ACHN (cell line): ENCODE data around the gene CAMSAP3.
"Not testable (repeated sequence)": the region's sequence is repeated elsewhere in the genome, so short reads cannot be mapped to it uniquely, and the experiment has no call there.

Experiments
- DNase-seq: peaks from one replicate; pipeline ENCODE4 v3.0.0-alpha.2; 2015
- in situ Hi-C: cut with HindIII; loops from 2 replicates; pipeline ENCODE4 v1.10.0; 2017; ENCODE audit warnings: low sequenced_read_pairs, low pct_ligation_motif_present, low pct_unique_long_range_greater_than_20kb

CAMSAP3 gene

GRCh38 chr19:7642295-7643030, 46.8 kb downstream of the CAMSAP3 start:
- in situ Hi-C loops, result no loop called here
- DNase-seq, result no peak

DNA sequence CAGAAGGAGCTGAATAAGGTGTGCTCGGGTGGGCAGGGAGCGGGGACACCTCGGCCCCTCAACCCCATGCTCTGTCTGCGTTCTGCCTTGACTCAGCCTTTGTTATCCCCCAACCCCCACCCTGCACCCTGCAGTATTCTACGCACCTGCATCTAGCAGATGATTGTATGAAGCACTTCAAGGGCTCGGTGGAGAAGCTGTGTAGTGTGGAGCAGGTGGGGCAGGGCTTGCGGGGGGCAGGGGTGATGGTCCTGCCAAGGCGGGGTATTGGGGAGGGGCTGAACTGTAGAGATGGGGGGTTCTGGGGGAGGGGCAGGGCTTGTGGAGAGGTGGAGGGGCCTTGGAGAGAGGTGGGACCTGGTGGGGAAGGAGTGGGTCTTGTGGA, 47.4 kb downstream of the CAMSAP3 start:
- in situ Hi-C loops, result no loop called here

GRCh38 chr19:7643629-7644549, 48.2 kb downstream of the CAMSAP3 start:
- DNase-seq, in situ Hi-C loops: not testable (repeated sequence)

More for the DNA sequence above, 47.4 kb downstream of the CAMSAP3 start:
- DNase-seq, result no peak

DNA sequence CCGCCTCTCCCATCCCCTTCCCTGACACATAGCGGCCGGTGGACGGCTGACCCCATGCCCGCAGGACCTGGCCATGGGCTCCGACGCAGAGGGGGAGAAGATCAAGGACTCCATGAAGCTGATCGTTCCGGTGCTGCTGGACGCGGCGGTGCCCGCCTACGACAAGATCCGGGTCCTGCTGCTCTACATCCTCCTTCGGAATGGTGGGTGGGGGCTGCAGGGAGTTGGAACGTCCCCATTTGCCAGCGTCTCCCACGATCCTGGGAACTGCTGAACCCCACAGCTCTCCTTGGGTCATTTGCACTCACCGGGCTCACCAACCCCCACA, 48.9 kb downstream of the CAMSAP3 start:
- in situ Hi-C loops, result no loop called here
- no peak for DNase-seq

DNA sequence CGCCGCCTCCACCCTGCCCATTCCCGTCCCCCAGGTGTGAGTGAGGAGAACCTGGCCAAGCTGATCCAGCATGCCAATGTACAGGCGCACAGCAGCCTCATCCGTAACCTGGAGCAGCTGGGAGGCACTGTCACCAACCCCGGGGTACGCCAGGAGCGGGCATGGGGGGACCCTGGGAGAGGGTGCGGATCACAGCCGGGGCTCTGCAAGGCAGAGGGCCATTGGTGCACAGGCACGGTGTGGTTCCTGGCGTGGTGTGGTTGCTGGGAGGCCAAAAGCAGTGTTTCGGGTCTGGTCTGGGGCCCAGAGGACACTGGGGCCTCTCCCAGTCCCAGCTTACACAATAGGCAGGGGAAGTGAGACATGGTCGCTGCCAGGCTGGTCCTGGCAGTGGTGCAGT, 49.5 kb downstream of the CAMSAP3 start:
- no peak for DNase-seq
- in situ Hi-C loops, result no loop called here

DNA sequence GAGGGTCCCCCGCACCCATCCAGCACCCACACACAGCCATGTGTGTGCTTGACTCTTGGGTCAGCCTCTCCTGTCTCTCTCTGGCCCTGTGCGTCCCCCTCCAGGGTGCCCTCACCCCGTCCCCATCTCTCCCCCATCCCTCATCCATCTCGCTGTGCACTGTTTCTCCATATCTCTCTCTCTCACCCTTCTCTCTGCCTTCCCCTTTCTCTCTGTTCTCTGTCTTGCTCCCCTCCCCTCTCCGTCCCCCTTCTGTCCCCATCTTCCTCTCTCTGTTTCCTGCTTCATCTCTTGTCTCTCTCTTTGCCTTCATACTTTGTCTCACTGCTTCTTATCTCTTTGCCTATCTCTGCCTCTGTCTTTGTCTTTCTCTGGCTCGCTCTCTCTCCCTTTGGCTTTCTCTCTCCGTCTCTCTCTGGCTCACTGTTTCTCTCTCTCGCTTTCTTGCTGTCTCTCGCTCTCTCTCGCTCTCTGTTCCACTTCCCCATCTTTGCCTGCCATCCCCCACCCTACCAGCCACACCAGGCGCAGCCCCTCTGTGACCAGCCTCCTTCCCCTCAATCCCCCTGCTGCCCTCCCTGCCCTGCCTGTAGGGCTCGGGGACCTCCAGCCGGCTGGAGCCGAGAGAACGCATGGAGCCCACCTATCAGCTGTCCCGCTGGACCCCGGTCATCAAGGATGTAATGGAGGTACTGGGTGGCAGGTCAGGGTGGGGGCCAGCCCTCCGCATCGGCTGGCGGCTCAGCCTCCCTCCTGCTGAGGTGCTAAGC, 50.2 kb downstream of the CAMSAP3 start:
- DNase-seq, result no peak
- in situ Hi-C loops, result no loop called here

DNA sequence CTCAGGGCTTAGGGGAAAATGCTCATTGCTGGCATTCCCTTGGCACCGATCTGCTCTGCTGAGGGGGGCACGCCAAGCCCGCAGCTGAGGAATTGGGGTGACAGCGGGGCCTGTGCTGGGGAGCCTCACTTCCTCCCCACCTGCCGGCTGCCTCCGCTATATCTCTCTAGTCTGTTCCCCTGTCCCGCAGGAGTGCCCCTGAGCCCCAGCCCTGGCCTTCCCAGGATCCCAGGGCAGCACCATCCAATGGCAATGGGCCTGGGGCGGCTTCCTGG, 50.7 kb downstream of the CAMSAP3 start:
- in situ Hi-C loops, result no loop called here
- DNase-seq, result no peak

- in situ Hi-C loops, result no loop called here
- DNase-seq, result no peak
These were observed 51.5 kb downstream of the CAMSAP3 start for GRCh38 chr19:7647156-7647555.

- in situ Hi-C loops, result no loop called here
- no peak for DNase-seq
These were observed 52.8 kb downstream of the CAMSAP3 start for GRCh38 chr19:7648265-7649014.

- in situ Hi-C loops, result no loop called here
- no peak for DNase-seq
These were observed 54.5 kb downstream of the CAMSAP3 start for GRCh38 chr19:7650148-7650547.

GRCh38 chr19:7652061-7652641, 56.5 kb downstream of the CAMSAP3 start:
- in situ Hi-C loops, result no loop called here
- DNase-seq, result peak; percentile 63

DNA sequence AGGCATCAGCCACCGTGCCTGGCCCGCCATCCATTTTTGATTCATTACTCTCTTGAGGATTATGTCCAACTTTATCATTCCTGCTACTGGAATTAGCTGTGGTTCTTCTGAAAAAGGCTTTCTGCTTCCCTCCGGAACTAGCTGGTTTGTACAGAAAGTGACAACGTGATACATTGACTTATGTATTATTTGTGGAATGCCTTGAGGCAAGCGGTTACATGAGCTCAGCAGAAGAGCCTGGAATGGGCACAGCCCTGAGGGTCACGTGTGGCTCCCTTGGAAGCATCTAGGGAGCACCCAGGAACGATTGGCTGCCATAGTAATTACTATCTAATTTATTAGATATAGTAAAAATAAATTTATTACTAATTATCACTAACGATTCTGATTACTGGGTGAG, 58.7 kb downstream of the CAMSAP3 start:
- DNase-seq, result no peak
- in situ Hi-C loops, result no loop called here

DNA sequence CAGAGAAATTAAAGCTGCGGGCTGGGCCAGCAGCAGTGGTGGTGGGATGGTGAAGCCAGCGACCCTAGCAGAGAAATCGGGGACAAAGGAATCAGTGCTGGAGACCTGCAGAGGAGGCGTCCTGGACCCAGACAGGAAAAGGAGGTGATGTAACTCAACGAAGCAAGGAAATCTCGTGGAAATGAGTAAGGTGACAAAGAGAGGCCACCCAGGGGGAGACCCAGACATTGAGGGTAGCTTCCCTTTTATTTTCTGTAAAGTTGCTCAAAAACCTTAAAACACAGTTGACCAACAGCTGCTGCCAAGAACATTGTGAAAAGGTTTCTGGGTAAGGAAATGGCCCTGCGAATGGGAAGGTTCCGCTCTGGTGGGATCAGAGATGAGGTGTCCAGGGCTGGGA, 59.9 kb downstream of the CAMSAP3 start:
- DNase-seq, result no peak
- in situ Hi-C loops, result no loop called here

DNA sequence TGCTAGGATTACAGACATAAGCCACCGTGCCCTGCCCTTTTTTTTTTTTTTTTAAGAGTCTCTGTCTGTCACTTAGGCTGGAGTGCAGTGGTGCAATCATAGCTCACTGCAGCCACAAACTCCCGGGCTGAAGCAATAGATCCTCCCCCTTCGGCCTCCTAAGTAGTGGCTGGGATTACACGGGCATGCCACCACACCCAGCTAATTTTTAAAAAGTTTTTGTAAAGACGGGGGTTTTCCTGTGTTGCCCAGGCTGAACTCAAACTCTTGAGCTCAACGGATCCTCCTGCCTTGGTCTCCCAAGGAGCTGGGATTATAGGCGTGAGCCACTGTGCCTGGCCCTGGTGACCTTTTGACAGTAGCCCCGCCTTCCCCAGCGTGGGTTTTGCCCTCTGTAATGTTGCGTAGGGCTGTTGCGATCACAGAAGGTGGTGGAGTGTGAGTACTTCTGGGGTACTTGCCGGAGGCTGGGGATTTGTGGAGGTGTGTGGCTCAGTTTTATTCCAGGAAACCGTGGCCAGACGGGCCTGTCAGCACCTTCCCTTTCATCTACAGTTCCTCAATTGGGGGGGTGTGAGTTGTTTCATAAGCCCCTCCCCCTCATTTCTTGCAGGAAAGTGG, 61.6 kb downstream of the CAMSAP3 start:
- in situ Hi-C loops, result no loop called here
- no peak for DNase-seq

- DNase-seq, result no peak
- in situ Hi-C loops, result no loop called here
These were observed 62.6 kb downstream of the CAMSAP3 start for GRCh38 chr19:7658219-7658686.

- DNase-seq, result no peak
- in situ Hi-C loops, result no loop called here
These were observed 66.3 kb downstream of the CAMSAP3 start for GRCh38 chr19:7661744-7662538.

- in situ Hi-C loops, result no loop called here
- DNase-seq, result no peak
These were observed 67.0 kb downstream of the CAMSAP3 start for GRCh38 chr19:7662657-7663056.
